ENCODE results near the gene EBP. TPM values are rescaled to one million over a fixed set of nuclear protein-coding genes. Genes with fewer than 3 reads are reported as not detected.

EBP gene
- polyA plus RNA-seq, 1 donor from 2014 or later, result 134 TPM

GRCh38 chrX:48512371-48512935 is 9.2 kb upstream of the EBP start:
- no peaks in the 10 kb centered on the region for H3K9me3 ChIP-seq (ENCODE audit: low read length)
- no peak for TF ChIP-seq RAD21 (conservative IDR thresholded peaks at IDR 0.05)
- TF ChIP-seq, protein P1, sequence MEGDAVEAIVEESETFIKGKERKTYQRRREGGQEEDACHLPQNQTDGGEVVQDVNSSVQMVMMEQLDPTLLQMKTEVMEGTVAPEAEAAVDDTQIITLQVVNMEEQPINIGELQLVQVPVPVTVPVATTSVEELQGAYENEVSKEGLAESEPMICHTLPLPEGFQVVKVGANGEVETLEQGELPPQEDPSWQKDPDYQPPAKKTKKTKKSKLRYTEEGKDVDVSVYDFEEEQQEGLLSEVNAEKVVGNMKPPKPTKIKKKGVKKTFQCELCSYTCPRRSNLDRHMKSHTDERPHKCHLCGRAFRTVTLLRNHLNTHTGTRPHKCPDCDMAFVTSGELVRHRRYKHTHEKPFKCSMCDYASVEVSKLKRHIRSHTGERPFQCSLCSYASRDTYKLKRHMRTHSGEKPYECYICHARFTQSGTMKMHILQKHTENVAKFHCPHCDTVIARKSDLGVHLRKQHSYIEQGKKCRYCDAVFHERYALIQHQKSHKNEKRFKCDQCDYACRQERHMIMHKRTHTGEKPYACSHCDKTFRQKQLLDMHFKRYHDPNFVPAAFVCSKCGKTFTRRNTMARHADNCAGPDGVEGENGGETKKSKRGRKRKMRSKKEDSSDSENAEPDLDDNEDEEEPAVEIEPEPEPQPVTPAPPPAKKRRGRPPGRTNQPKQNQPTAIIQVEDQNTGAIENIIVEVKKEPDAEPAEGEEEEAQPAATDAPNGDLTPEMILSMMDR (IDR thresholded peaks at IDR 0.05; ENCODE audit: poor library complexity, severe bottlenecking), result no peak
- no peak for TF ChIP-seq SMC3 (conservative IDR thresholded peaks at IDR 0.05; ENCODE audit: poor library complexity)
- TF ChIP-seq EZH2 (IDR thresholded peaks at IDR 0.05; ENCODE audit: borderline replicate concordance, insufficient read depth, low read length, poor library complexity, severe bottlenecking), result no peak
- no peak for TF ChIP-seq REST (IDR thresholded peaks at IDR 0.05; ENCODE audit: borderline replicate concordance)
- no peak for TF ChIP-seq POLR2AphosphoS5 (IDR thresholded peaks at IDR 0.05)
- TF ChIP-seq TAF1 (IDR thresholded peaks at IDR 0.05; ENCODE audit: low read depth), result no peak
- no peak for TF ChIP-seq MXI1 (conservative IDR thresholded peaks at IDR 0.05; ENCODE audit: poor library complexity, severe bottlenecking)
- TF ChIP-seq EP300 (conservative IDR thresholded peaks at IDR 0.05; ENCODE audit: poor library complexity, severe bottlenecking), result no peak
- no peak overlapping the region for H3K27ac ChIP-seq (ENCODE audit: low read length)
- H3K9me2 ChIP-seq (ENCODE audit: insufficient read depth, low read length), result no peaks in the 10 kb centered on the region
- H3K4me3 ChIP-seq (ENCODE audit: low read length), result no peak overlapping the region
- H3K27me3 ChIP-seq (ENCODE audit: insufficient read depth, low read depth, low read length), result no peaks in the 10 kb centered on the region
- H3F3A ChIP-seq (ENCODE audit: insufficient read depth, low read length, poor library complexity, severe bottlenecking), result no peaks in the 10 kb centered on the region
- no peak overlapping the region for H3K4me2 ChIP-seq (ENCODE audit: low read length)
- no peaks in the 10 kb centered on the region for H3K36me3 ChIP-seq (ENCODE audit: insufficient read depth, low read length)
- H4K20me1 ChIP-seq (ENCODE audit: insufficient read depth), result no peaks in the 10 kb centered on the region
- H3K79me2 ChIP-seq (replicated peaks; ENCODE audit: insufficient read depth, low read length), result no peaks in the 10 kb centered on the region
- H3K9ac ChIP-seq (ENCODE audit: low read length), result no peak overlapping the region
- no peak overlapping the region for H2AFZ ChIP-seq (ENCODE audit: low read depth, low read length)

- no peaks in the 10 kb centered on the region for H3K36me3 ChIP-seq (ENCODE audit: insufficient read depth, low read length)
- no peaks in the 10 kb centered on the region for H3F3A ChIP-seq (ENCODE audit: insufficient read depth, low read length, poor library complexity, severe bottlenecking)
- no peak overlapping the region for H3K27ac ChIP-seq (ENCODE audit: low read length)
- no peaks in the 10 kb centered on the region for H4K20me1 ChIP-seq (ENCODE audit: insufficient read depth)
- no peak overlapping the region for H3K4me2 ChIP-seq (ENCODE audit: low read length)
- H3K9me3 ChIP-seq (ENCODE audit: low read length), result no peaks in the 10 kb centered on the region
- H2AFZ ChIP-seq (ENCODE audit: low read depth, low read length), result no peak overlapping the region
- H3K4me3 ChIP-seq (ENCODE audit: low read length), result no peak overlapping the region
- no peaks in the 10 kb centered on the region for H3K79me2 ChIP-seq (replicated peaks; ENCODE audit: insufficient read depth, low read length)
- no peaks in the 10 kb centered on the region for H3K9me2 ChIP-seq (ENCODE audit: insufficient read depth, low read length)
- TF ChIP-seq REST (IDR thresholded peaks at IDR 0.05; ENCODE audit: borderline replicate concordance), result no peak
- TF ChIP-seq EP300 (conservative IDR thresholded peaks at IDR 0.05; ENCODE audit: poor library complexity, severe bottlenecking), result no peak
- no peak for TF ChIP-seq MXI1 (conservative IDR thresholded peaks at IDR 0.05; ENCODE audit: poor library complexity, severe bottlenecking)
- TF ChIP-seq POLR2AphosphoS5 (IDR thresholded peaks at IDR 0.05), result no peak
- no peak for TF ChIP-seq SMC3 (conservative IDR thresholded peaks at IDR 0.05; ENCODE audit: poor library complexity)
- no peak for TF ChIP-seq EZH2 (IDR thresholded peaks at IDR 0.05; ENCODE audit: borderline replicate concordance, insufficient read depth, low read length, poor library complexity, severe bottlenecking)
- H3K9ac ChIP-seq (ENCODE audit: low read length), result no peak overlapping the region
- no peaks in the 10 kb centered on the region for H3K27me3 ChIP-seq (ENCODE audit: insufficient read depth, low read depth, low read length)
Observed at GRCh38 chrX:48513670-48514069, 7.9 kb upstream of the EBP start.
